GM23338 (cell line): Measurements from ENCODE around the gene PTPRE. TPM values are rescaled to one million over a fixed set of nuclear protein-coding genes. Genes with fewer than 3 reads are reported as not detected.

Experiments used
- ATAC-seq: fragments of 200-7000 bp; cut with Tn5 transposase; 3 replicates; pipeline ENCODE4 v1.9.1; 2020
- DNase-seq: peaks from one replicate; pipeline ENCODE4 v3.0.0-alpha.2; 2015; ENCODE audit warnings: low spot score
- H2AFZ ChIP-seq: fragments of 200-600 bp; sonication (generic); 2 replicates; pipeline ENCODE4 v1.8.0; 2016; ENCODE audit warnings: antibody characterized with exemption, mild to moderate bottlenecking, moderate library complexity
- H3F3A ChIP-seq: fragments of 200-600 bp; sonication (generic); replicated peaks from 2 replicates; pipeline ENCODE4 v1.8.0; 2017; ENCODE audit warnings: antibody characterized with exemption, mixed run types, low read depth
- H3K27ac ChIP-seq: fragments of 200-600 bp; sonication (generic); 2 replicates; pipeline ENCODE4 v1.6.1; 2016; ENCODE audit warnings: low read depth
- H3K27me3 ChIP-seq: fragments of 200-600 bp; sonication (generic); 2 replicates; pipeline ENCODE4 v1.8.0; 2016; ENCODE audit warnings: mild to moderate bottlenecking, mixed run types, moderate library complexity; ENCODE audit not compliant: insufficient read depth
- H3K36me3 ChIP-seq: fragments of 200-600 bp; sonication (generic); 2 replicates; pipeline ENCODE4 v1.8.0; 2016; ENCODE audit warnings: mild to moderate bottlenecking; ENCODE audit not compliant: insufficient read depth
- H3K4me1 ChIP-seq: fragments of 200-600 bp; sonication (generic); 2 replicates; pipeline ENCODE4 v1.8.0; 2016; ENCODE audit warnings: mild to moderate bottlenecking, moderate library complexity; ENCODE audit not compliant: insufficient read depth
- H3K4me2 ChIP-seq: fragments of 200-600 bp; sonication (generic); 2 replicates; pipeline ENCODE4 v1.7.1; 2017; ENCODE audit warnings: mixed run types
- H3K4me3 ChIP-seq: fragments of 200-600 bp; sonication (generic); 2 replicates; pipeline ENCODE4 v1.6.1; 2016; ENCODE audit warnings: mixed run types
- H3K79me2 ChIP-seq: fragments of 200-600 bp; sonication (generic); replicated peaks from 2 replicates; pipeline ENCODE4 v1.8.0; 2017; ENCODE audit warnings: mild to moderate bottlenecking; ENCODE audit not compliant: insufficient read depth
- H3K9me2 ChIP-seq: fragments of 200-600 bp; sonication (generic); 2 replicates; pipeline ENCODE4 v1.8.0; 2017; ENCODE audit not compliant: insufficient read depth
- H4K20me1 ChIP-seq: fragments of 200-600 bp; sonication (generic); replicated peaks from 2 replicates; pipeline ENCODE4 v1.8.0; 2017; ENCODE audit warnings: mild to moderate bottlenecking; ENCODE audit not compliant: insufficient read depth
- H3K27ac Mint-ChIP-seq: 2 replicates; pipeline ENCODE4 v1.8.0; 2020; ENCODE audit warnings: inconsistent platforms, mild to moderate bottlenecking, moderate library complexity, mixed read lengths
- H3K27me3 Mint-ChIP-seq: 3 replicates; pipeline ENCODE4 v1.8.0; 2022; ENCODE audit warnings: low read depth, mild to moderate bottlenecking, moderate library complexity, mixed read lengths, inconsistent platforms; ENCODE audit not compliant: insufficient read depth, poor library complexity
- H3K36me3 Mint-ChIP-seq: 3 replicates; pipeline ENCODE4 v1.8.0; 2021; ENCODE audit warnings: low read depth, mild to moderate bottlenecking, inconsistent platforms, moderate library complexity, mixed read lengths
- H3K4me1 Mint-ChIP-seq: 3 replicates; pipeline ENCODE4 v1.8.0; 2020; ENCODE audit warnings: mild to moderate bottlenecking, inconsistent platforms, mixed read lengths
- H3K4me3 Mint-ChIP-seq: 3 replicates; pipeline ENCODE4 v1.8.0; 2021; ENCODE audit warnings: moderate library complexity, mild to moderate bottlenecking, inconsistent platforms, mixed read lengths
- H3K9me3 Mint-ChIP-seq: 3 replicates; pipeline ENCODE4 v1.8.0; 2020; ENCODE audit warnings: moderate library complexity, mild to moderate bottlenecking, inconsistent platforms, mixed read lengths
- CREB1 ChIP-seq: fragments of 250-450 bp; sonication (Bioruptor Pico); IDR thresholded peaks from 2 replicates; pipeline ENCODE4 v1.5.0; 2020; ENCODE audit warnings: low read depth, mild to moderate bottlenecking, moderate library complexity
- EZH2 ChIP-seq: fragments of 200-600 bp; sonication (generic); IDR thresholded peaks from one replicate; pipeline ENCODE4 v1.8.0; 2017; ENCODE audit warnings: antibody characterized with exemption, mild to moderate bottlenecking, low read depth; ENCODE audit not compliant: unreplicated experiment
- EZH2phosphoT487 ChIP-seq: fragments of 200-600 bp; sonication (generic); IDR thresholded peaks from one replicate; pipeline ENCODE4 v1.8.1; 2018; ENCODE audit warnings: antibody characterized with exemption; ENCODE audit not compliant: unreplicated experiment
- JUNB ChIP-seq: IDR thresholded peaks from one replicate; pipeline ENCODE4 v1.6.1; 2016; ENCODE audit warnings: antibody characterized with exemption; ENCODE audit not compliant: unreplicated experiment
- NANOG ChIP-seq: IDR thresholded peaks from 2 replicates; pipeline ENCODE4 v1.6.1; 2016; ENCODE audit warnings: antibody characterized with exemption, borderline replicate concordance
- POLR2AphosphoS5 ChIP-seq: IDR thresholded peaks from 2 replicates; pipeline ENCODE4 v1.6.1; 2016; ENCODE audit warnings: antibody characterized with exemption, low read depth
- STAT1 ChIP-seq: IDR thresholded peaks from one replicate; pipeline ENCODE4 v1.6.1; 2016; ENCODE audit warnings: antibody characterized with exemption; ENCODE audit not compliant: unreplicated experiment
- ZNF114 ChIP-seq: fragments of 250-450 bp; sonication (Bioruptor Pico); IDR thresholded peaks from 2 replicates; pipeline ENCODE4 v1.5.0; 2020; ENCODE audit warnings: mild to moderate bottlenecking, moderate library complexity
- ZNF331 ChIP-seq: fragments of 250-450 bp; sonication (Bioruptor Pico); IDR thresholded peaks from 2 replicates; pipeline ENCODE4 v1.5.0; 2020; ENCODE audit warnings: low read depth, mild to moderate bottlenecking, moderate library complexity
- polyA plus RNA-seq: library from polyadenylated mRNA; unstranded; fragments of >200 nt; fragmentation: Nextera tagmentation; extraction: Ambion mirVana; gene quantifications from 2 replicates; pipeline ENCODE4 v1.2.1, GENCODE V29; 2016
- total RNA-seq: library from RNA; depleted of rRNA; stranded (reverse); fragments of >200 nt; shearing (Covaris generic); gene quantifications from 2 replicates; pipeline ENCODE4 v1.2.3, GENCODE V29; 2014
- TF ChIP-seq, protein P1 (sequence below), 2 experiments: fragments of 200-600 bp in 1 of 2; sonication (generic) in 1 of 2; conservative IDR thresholded peaks; 2 replicates each; pipeline versions ENCODE4 v1.5.1 to v1.6.1; 2016 to 2017; ENCODE audit warnings: antibody characterized with exemption in 2 of 2, low read depth in 2 of 2, mild to moderate bottlenecking in 2 of 2, moderate library complexity in 1 of 2
- TF ChIP-seq, protein P2 (sequence below): fragments of 250-450 bp; sonication (Bioruptor Pico); IDR thresholded peaks from 2 replicates; pipeline ENCODE4 v1.5.0; 2020; ENCODE audit warnings: mild to moderate bottlenecking, moderate library complexity
- TF ChIP-seq, protein P3 (sequence below): IDR thresholded peaks from one replicate; pipeline ENCODE4 v1.6.1; 2018; ENCODE audit warnings: antibody characterized with exemption; ENCODE audit not compliant: unreplicated experiment
- TF ChIP-seq, protein P4 (sequence below): IDR thresholded peaks from 2 replicates; pipeline ENCODE4 v1.6.1; 2016; ENCODE audit warnings: antibody characterized with exemption

PTPRE gene
- total and polyA plus RNA-seq, 2 experiments from 2014 or later, result 0.34 to 0.42 TPM

DNA sequence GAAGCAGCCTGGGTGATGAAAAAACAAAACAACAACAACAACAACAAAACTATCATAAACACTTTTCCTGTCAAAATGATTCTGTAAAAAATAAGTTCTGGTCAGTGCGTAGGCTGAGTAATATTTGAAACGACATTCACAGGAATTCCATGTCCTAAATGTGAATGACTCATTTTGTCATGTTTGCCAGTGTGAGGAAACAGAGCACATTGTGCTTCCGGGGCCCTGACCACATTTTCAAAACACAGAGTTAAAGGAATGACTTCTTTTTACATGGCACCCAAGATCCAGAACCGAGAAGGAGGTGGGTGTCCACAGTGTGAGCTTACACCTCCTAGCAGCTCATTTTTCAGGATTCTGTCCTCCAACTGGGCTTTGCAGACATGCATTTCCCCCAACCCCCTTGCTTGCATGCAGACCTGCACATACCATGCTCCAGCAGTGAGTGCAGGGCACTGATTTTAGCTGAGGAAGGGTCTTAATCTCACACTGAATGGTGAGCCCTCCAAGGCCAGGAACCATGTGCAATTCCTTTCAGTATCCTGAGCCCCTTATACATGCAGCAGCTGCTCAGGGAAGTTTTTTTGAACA, 17.2 kb upstream of the PTPRE start:
- 0 out of 3 replicates have a peak, but pooled peaks cover 4% of the 10 kb centered on the region for H3K4me1 Mint-ChIP-seq
- H3K27ac Mint-ChIP-seq, result no peak overlapping the region
- H3K79me2 ChIP-seq, result no peaks in the 10 kb centered on the region
- H3K36me3 ChIP-seq, result no peaks in the 10 kb centered on the region
- no peaks in the 10 kb centered on the region for H3K9me3 Mint-ChIP-seq
- H2AFZ ChIP-seq, result peak overlapping the region; percentile 32; the same call in 1 of the 2 replicates
- no peaks in the 10 kb centered on the region for H3K36me3 Mint-ChIP-seq
- H3K27ac ChIP-seq, result no peak overlapping the region
- no peak overlapping the region for H3K4me2 ChIP-seq
- no peaks in the 10 kb centered on the region for H3K9me2 ChIP-seq
- TF ChIP-seq EZH2phosphoT487 (no peak), POLR2AphosphoS5 (no peak), NANOG (no peak), STAT1 (no peak), CREB1 (CRISPR knock-in tag) (no peak), ZNF114 (no peak), ZNF331 (CRISPR knock-in tag) (no peak), JUNB (no peak), EZH2 (no peak)
- TF ChIP-seq, protein P1, sequence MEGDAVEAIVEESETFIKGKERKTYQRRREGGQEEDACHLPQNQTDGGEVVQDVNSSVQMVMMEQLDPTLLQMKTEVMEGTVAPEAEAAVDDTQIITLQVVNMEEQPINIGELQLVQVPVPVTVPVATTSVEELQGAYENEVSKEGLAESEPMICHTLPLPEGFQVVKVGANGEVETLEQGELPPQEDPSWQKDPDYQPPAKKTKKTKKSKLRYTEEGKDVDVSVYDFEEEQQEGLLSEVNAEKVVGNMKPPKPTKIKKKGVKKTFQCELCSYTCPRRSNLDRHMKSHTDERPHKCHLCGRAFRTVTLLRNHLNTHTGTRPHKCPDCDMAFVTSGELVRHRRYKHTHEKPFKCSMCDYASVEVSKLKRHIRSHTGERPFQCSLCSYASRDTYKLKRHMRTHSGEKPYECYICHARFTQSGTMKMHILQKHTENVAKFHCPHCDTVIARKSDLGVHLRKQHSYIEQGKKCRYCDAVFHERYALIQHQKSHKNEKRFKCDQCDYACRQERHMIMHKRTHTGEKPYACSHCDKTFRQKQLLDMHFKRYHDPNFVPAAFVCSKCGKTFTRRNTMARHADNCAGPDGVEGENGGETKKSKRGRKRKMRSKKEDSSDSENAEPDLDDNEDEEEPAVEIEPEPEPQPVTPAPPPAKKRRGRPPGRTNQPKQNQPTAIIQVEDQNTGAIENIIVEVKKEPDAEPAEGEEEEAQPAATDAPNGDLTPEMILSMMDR (conservative IDR thresholded peaks at IDR 0.05; ENCODE audit: low read depth in 2 of 2), result no peak
- TF ChIP-seq, protein P2, sequence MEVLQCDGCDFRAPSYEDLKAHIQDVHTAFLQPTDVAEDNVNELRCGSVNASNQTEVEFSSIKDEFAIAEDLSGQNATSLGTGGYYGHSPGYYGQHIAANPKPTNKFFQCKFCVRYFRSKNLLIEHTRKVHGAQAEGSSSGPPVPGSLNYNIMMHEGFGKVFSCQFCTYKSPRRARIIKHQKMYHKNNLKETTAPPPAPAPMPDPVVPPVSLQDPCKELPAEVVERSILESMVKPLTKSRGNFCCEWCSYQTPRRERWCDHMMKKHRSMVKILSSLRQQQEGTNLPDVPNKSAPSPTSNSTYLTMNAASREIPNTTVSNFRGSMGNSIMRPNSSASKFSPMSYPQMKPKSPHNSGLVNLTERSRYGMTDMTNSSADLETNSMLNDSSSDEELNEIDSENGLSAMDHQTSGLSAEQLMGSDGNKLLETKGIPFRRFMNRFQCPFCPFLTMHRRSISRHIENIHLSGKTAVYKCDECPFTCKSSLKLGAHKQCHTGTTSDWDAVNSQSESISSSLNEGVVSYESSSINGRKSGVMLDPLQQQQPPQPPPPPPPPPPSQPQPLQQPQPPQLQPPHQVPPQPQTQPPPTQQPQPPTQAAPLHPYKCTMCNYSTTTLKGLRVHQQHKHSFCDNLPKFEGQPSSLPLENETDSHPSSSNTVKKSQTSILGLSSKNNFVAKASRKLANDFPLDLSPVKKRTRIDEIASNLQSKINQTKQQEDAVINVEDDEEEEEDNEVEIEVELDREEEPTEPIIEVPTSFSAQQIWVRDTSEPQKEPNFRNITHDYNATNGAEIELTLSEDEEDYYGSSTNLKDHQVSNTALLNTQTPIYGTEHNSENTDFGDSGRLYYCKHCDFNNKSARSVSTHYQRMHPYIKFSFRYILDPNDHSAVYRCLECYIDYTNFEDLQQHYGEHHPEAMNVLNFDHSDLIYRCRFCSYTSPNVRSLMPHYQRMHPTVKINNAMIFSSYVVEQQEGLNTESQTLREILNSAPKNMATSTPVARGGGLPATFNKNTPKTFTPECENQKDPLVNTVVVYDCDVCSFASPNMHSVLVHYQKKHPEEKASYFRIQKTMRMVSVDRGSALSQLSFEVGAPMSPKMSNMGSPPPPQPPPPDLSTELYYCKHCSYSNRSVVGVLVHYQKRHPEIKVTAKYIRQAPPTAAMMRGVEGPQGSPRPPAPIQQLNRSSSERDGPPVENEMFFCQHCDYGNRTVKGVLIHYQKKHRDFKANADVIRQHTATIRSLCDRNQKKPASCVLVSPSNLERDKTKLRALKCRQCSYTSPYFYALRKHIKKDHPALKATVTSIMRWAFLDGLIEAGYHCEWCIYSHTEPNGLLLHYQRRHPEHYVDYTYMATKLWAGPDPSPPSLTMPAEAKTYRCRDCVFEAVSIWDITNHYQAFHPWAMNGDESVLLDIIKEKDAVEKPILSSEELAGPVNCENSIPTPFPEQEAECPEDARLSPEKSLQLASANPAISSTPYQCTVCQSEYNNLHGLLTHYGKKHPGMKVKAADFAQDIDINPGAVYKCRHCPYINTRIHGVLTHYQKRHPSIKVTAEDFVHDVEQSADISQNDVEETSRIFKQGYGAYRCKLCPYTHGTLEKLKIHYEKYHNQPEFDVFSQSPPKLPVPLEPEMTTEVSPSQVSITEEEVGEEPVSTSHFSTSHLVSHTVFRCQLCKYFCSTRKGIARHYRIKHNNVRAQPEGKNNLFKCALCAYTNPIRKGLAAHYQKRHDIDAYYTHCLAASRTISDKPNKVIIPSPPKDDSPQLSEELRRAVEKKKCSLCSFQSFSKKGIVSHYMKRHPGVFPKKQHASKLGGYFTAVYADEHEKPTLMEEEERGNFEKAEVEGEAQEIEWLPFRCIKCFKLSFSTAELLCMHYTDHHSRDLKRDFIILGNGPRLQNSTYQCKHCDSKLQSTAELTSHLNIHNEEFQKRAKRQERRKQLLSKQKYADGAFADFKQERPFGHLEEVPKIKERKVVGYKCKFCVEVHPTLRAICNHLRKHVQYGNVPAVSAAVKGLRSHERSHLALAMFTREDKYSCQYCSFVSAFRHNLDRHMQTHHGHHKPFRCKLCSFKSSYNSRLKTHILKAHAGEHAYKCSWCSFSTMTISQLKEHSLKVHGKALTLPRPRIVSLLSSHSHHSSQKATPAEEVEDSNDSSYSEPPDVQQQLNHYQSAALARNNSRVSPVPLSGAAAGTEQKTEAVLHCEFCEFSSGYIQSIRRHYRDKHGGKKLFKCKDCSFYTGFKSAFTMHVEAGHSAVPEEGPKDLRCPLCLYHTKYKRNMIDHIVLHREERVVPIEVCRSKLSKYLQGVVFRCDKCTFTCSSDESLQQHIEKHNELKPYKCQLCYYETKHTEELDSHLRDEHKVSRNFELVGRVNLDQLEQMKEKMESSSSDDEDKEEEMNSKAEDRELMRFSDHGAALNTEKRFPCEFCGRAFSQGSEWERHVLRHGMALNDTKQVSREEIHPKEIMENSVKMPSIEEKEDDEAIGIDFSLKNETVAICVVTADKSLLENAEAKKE (CRISPR knock-in tag), result no peak
- TF ChIP-seq, protein P3, sequence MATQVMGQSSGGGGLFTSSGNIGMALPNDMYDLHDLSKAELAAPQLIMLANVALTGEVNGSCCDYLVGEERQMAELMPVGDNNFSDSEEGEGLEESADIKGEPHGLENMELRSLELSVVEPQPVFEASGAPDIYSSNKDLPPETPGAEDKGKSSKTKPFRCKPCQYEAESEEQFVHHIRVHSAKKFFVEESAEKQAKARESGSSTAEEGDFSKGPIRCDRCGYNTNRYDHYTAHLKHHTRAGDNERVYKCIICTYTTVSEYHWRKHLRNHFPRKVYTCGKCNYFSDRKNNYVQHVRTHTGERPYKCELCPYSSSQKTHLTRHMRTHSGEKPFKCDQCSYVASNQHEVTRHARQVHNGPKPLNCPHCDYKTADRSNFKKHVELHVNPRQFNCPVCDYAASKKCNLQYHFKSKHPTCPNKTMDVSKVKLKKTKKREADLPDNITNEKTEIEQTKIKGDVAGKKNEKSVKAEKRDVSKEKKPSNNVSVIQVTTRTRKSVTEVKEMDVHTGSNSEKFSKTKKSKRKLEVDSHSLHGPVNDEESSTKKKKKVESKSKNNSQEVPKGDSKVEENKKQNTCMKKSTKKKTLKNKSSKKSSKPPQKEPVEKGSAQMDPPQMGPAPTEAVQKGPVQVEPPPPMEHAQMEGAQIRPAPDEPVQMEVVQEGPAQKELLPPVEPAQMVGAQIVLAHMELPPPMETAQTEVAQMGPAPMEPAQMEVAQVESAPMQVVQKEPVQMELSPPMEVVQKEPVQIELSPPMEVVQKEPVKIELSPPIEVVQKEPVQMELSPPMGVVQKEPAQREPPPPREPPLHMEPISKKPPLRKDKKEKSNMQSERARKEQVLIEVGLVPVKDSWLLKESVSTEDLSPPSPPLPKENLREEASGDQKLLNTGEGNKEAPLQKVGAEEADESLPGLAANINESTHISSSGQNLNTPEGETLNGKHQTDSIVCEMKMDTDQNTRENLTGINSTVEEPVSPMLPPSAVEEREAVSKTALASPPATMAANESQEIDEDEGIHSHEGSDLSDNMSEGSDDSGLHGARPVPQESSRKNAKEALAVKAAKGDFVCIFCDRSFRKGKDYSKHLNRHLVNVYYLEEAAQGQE, result no peak
- TF ChIP-seq, protein P4, sequence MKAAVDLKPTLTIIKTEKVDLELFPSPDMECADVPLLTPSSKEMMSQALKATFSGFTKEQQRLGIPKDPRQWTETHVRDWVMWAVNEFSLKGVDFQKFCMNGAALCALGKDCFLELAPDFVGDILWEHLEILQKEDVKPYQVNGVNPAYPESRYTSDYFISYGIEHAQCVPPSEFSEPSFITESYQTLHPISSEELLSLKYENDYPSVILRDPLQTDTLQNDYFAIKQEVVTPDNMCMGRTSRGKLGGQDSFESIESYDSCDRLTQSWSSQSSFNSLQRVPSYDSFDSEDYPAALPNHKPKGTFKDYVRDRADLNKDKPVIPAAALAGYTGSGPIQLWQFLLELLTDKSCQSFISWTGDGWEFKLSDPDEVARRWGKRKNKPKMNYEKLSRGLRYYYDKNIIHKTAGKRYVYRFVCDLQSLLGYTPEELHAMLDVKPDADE, result no peak
- ATAC-seq (no peak), DNase-seq (no peak)
- H3K4me3 Mint-ChIP-seq, result no peak overlapping the region
- H3F3A ChIP-seq, result no peaks in the 10 kb centered on the region
- H3K4me1 ChIP-seq, result no peaks in the 10 kb centered on the region
- H4K20me1 ChIP-seq, result no peaks in the 10 kb centered on the region
- peaks cover 5% of the 10 kb centered on the region for H3K27me3 Mint-ChIP-seq
- H3K4me3 ChIP-seq, result no peak overlapping the region
- no peaks in the 10 kb centered on the region for H3K27me3 ChIP-seq
